ENCODE results near the gene ANKLE1.

ANKLE1 gene

GRCh38 chr19:17309198-17309964 is 27.7 kb downstream of the ANKLE1 start, which contains the start of gene DDA1:
Gene DDA1 (plus strand): TSS chr19:17309563. CDS start chr19:17309655, 92 bp downstream.
- peak; percentile 96 for DNase-seq

- no peak for DNase-seq
Observed at GRCh38 chr19:17309965-17310461, 28.3 kb downstream of the ANKLE1 start.

- no peak for DNase-seq
Observed at GRCh38 chr19:17311455-17312188, 29.9 kb downstream of the ANKLE1 start.

GRCh38 chr19:17312189-17313113 is 30.8 kb downstream of the ANKLE1 start:
- DNase-seq: no peak

- no peak for DNase-seq
Observed at GRCh38 chr19:17314007-17314593, 32.4 kb downstream of the ANKLE1 start.

- no peak for DNase-seq
Observed at GRCh38 chr19:17318966-17319365, 37.3 kb downstream of the ANKLE1 start.

GRCh38 chr19:17319473-17320238 is 38.0 kb downstream of the ANKLE1 start:
- DNase-seq: no peak

- no peak for DNase-seq
Observed at GRCh38 chr19:17320435-17320834, 38.7 kb downstream of the ANKLE1 start.

GRCh38 chr19:17321655-17322489 is 40.2 kb downstream of the ANKLE1 start:
- no peak for DNase-seq

GRCh38 chr19:17322854-17323253 is 41.2 kb downstream of the ANKLE1 start:
- no peak for DNase-seq

GRCh38 chr19:17323300-17323963 is 41.7 kb downstream of the ANKLE1 start:
- DNase-seq: no peak

- no peak for DNase-seq
Observed at GRCh38 chr19:17323964-17324332, 42.2 kb downstream of the ANKLE1 start.

GRCh38 chr19:17324357-17325114 is 42.8 kb downstream of the ANKLE1 start:
- DNase-seq: no peak

GRCh38 chr19:17325133-17325532 is 43.4 kb downstream of the ANKLE1 start:
- DNase-seq: no peak

GRCh38 chr19:17325881-17326594 is 44.3 kb downstream of the ANKLE1 start:
- no peak for DNase-seq

- no peak for DNase-seq
Observed at GRCh38 chr19:17326595-17326966, 44.9 kb downstream of the ANKLE1 start.

- no peak for DNase-seq
Observed at GRCh38 chr19:17327068-17327653, 45.5 kb downstream of the ANKLE1 start.
